NK-92 treated with Interleukin-12 subunit alpha and Interleukin-12 subunit beta, amount 100 ng/mL, for 24 hours (cell line): ENCODE results near the gene RPL15.
A peak's percentile ranks its signal among the peaks of the same experiment; 100 is the strongest.
"Not testable (repeated sequence)": the region's sequence is repeated elsewhere in the genome, so short reads cannot be mapped to it uniquely, and the experiment has no call there.

Experiments
- DNase-seq: peaks from one replicate; lab custom pipeline; 2025; lab: John Stamatoyannopoulos, UW

RPL15 gene

DNA sequence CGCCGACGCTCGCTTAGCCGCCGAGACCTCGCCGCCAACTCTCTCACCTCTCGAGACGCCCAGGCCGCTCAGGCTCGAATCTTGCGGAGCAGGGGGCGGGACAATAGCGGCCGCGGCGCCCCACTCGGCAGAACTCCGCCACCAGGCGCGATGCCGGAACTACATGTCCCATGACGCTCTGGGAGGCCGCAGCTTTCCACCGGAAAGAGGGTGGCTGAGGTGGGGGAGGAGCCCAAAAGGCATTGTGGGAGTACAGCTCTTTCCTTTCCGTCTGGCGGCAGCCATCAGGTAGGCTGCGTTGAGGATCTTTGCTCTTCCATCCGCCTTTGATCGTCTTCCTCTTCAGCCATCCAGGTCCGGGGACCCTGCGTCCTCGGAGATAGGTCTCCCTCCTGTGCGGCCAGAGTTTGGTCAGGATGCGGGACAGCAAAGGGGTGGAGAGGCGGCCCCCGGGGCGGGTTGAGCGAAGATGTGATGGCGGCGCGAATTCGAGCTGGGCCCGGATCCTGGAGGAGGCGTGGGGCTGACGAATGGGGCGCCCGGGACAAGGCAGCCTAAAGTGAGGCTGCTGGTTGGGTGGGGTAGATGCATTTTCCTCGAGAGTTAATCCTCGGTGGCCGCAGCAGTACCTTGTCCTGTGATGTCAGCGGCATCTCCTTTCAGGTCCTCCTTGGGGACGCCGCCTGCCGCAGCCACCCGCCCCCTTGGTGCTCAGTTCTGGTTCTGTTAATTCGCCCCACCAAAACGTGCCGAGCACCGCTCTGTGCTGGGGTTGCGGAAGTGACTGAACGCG is at the start of gene RPL15, which contains the start of gene NKIRAS1:
Gene RPL15, plus strand, starts transcription at position 247 of the 793 bp plus-strand sequence. CDS start 728 bp downstream, outside the sequence.
Gene NKIRAS1, minus strand, starts transcription at position 105 of the 793 bp plus-strand sequence. CDS start 6,086 bp downstream, outside the sequence.
- DNase-seq: peak; percentile 89

DNA sequence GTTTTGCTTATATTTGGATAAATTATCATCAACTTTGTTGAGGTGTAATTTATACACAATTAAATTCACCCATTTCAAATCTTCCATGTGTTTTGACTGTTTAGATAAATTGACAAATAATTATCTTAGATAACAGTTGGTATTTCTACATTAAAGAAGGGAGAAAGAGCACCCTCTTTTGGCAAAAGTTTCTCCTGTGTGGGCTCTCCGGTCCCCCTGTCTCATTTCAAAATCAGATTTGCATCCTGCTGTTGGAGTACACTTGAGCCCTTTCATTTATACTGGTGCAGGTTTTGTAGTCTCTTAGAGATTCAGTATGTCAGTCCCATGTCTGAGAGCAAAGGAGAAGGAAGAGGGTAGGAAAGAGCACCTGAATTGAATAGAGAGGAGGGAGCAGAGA is 49.5 kb upstream of the RPL15 start:
- no peak for DNase-seq

DNA sequence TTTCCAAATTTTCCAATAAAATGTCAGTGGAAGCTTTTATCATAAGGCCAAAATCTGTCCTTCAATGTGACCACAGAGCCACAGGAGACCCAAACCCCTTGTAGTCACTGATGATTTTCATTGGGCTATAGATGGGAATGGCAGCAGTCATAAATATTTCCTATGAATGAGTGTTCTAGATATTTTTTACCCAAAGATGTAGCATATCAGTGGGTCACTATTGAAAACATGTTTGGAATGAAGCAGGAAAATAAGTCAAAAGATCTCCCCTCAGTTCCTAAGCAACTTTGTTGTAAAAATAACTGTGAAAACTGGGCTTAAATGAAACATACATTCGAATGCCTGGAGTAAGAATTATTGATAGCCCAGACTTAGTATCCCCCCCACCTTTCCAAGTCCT is 49.1 kb upstream of the RPL15 start:
- DNase-seq: no peak

DNA sequence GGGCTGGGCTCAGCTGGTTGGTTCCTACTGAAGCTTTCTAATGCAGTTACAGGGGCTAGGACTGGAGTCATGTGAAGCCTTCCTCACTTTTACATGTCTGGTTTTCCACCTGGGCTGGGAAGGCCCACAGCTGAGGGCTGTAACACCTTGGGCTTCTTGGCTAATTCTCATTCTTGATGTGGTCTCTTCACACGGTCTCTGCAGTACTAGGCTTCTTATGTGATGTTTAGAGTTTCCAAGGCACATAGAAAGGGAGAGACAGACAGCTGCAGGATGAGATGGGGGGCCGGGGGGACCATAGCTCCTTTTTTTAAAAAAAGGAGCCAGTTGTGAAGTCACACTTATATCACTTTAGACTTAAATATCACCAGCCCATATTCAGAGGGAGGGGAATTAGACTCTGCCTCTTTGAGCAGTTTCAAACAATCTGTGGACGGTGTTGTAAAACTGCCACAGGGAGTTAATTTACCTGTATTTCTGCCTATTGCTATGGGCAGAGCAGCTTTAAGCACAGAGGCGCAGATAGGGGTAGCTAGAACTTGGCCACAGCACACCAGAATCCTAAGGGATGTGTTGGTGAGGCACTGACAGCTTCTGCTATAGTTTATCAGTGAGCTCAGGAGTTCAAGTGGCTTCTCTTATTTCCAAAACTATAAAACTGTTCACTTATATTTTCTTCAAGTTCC is 46.8 kb upstream of the RPL15 start:
- DNase-seq: no peak

DNA sequence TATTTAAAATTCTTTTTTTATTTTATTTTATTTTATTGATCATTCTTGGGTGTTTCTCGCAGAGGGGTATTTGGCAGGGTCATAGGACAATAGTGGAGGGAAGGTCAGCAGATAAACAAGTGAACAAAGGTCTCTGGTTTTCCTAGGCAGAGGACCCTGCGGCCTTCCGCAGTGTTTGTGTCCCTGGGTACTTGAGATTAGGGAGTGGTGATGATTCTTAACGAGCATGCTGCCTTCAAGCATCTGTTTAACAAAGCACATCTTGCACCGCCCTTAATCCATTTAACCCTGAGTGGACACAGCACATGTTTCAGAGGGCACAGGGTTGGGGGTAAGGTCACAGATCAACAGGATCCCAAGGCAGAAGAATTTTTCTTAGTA is 46.3 kb upstream of the RPL15 start:
- not testable (repeated sequence) for DNase-seq

DNA sequence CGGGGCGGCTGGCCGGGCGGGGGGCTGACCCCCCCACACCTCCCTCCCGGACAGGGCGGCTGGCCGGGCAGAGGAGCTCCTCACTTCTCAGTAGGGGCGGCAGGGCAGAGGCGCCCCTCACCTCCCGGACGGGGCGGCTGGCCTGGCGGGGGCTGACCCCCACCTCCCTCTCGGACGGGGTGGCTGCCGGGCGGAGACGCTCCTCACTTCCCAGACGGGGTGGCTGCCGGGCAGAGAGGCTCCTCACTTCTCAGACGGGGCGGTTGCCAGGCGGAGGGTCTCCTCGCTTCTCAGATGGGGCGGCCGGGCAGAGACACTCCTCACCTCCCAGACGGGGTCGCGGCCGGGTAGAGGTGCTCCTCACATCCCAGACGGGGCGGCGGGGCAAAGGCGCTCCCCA is 45.6 kb upstream of the RPL15 start:
- DNase-seq: not testable (repeated sequence)

DNA sequence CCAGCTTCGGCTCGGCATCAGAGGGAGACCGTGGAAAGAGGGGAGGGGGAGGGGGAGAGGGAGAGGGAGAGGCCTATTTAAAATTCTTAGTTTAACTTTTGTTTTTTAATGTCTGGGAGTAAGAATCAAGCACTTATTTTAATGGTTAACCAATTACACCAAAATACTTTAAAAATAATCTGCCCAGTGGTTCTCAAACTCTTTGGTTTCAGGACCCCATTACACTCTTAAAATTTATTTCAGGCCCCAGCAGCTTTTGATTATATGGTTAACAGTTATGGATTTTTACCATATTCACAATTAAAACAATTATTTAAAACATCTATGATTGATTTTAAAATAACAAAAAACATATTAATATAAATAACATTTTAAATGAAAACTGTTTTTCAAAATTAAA is 44.6 kb upstream of the RPL15 start:
- no peak for DNase-seq

DNA sequence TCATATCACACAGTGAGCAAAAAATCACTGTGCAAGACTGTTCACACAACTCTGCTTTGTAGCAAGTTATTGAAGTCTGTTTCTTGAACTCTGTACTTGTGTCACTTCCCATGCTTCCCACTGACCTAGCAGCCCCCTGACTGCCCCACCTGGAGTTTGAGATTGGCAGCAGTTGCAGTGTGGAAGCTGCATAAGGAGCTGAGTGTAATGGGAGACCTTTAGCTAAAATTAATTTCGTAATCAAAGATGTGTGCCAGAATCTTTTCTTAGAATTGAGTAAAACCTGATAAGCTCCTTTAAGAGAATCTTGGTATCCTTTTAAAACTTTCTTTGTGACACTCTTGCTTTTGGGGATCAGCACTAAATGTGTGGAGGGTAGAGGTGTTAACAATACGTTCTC is 43.0 kb upstream of the RPL15 start:
- DNase-seq: no peak

DNA sequence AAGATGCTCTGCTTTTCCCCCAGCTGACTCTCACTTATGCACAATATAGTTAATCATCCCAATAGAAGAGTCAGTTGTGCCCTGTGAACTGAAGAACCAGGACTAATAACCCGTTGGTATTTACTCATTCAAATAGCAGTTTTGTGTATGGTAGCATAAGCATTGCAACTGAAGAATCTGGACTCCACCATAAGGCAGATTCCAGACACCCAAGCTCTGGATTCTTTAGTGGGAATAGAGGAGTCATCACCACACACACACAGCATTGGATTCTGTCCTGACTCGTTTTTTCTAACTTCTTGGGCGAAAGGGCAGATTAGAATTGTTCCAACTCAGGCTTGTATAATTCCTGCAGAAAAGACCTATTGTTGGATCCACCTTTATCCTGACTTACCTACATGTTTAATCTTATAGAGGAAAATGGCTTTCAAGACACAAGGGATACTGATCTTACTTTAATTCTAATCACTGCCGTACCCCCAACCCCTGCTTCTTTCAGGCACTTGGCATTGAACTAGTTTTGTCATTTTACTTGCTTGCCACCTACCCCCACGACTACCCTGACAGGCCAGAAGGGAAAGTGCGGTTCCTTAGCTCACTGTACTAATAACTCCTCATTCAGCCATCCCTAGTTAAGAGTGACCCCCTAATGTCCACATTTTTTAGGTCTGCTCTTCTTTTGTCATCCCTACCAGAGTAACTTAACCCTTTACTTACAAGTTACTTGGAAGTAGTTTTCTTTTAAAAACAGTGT is 42.4 kb upstream of the RPL15 start:
- DNase-seq: no peak

DNA sequence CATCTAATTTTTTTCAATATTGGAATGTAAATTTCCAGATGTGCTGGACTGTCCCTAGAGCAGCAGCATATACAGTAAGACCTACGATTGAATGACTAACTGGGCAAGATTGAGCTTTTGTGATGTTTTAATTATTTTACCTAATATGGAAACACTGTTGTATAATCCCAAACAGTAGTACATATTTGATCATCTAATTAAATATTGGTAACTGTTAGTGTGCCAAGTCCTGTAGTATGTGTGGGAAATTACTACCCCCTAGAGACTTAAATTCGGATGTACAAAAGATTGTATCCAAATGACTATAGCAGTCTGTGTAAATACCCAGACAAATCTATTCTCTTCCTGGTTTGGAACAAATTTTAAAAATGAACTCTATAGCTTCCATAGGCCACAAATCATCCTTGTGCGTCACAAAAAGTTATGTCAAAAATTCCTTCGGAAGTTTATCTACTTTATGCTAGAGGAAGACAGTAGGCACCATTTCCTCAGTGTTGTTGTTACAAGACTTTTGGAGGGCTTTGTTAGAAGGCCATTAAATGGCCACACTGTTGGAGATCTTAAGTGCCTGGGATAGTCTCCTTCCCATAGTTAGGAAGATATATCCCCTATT is 41.7 kb upstream of the RPL15 start:
- DNase-seq: no peak

DNA sequence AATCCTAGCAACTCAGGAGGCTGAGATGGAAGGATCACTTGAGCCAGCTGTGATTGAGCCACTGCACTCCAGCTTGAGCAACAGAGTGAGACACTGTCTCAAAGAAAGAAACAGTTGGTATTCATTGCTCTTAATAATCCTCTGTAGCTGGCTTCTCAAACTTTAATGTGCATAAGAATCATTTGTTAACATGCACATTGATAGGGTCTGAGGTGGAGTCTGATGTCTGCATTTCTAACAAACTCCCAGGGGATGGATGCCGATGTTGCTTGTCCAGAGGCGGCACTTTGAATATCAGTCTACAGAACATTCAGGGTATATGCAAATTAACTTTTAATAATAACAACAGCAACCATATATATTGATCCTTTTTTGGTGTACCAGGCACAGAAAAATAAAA is 40.0 kb upstream of the RPL15 start:
- no peak for DNase-seq

DNA sequence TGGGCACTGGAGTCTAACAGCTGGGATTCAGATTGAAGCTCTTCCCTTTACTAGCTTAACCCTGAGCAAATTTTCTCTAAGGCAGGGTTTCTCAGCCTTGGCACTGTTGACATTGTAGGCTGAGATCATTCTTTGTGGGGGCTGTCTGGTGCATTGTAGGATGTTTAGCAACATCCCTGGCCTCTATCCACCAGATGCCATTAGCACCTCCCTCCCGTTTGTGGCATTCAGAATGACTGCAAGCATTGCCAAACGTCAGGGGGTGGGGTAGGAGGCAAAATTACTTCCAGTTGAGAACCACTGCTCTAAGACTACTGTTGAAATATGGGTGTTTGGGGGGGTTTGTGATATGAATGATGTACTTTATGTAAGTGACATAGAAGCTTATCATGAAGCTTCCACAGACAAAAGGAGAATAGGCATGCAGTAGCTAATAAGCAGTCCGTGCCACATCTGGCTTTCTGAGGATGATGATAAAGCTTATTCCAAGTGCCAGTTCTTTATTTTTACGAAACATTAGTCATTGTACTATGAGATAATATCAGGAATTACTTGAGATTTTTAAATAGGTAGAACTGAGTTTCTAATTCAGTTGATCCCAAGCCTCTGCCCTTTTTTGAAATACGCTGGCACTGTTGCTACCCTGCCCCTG is 39.5 kb upstream of the RPL15 start:
- DNase-seq: no peak

DNA sequence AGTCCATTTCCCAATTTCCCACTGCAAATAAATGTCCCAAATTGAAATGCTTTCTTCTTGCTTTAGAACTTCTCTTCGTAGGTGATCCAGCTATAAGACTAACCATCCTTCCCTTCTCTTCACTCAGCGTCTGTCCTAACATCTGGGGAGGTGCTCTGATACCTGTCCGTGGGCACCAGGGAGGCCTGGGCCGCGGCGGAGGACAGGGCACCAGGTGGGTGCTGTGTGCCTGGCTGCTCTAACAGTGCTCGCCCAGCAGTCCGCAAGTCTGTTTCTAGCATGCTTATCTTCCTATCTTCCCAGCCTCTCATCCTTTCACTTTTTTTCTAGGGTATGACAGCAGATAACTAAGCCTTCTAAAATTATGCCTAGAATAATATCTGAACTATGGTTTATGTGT is 37.4 kb upstream of the RPL15 start:
- DNase-seq: no peak

DNA sequence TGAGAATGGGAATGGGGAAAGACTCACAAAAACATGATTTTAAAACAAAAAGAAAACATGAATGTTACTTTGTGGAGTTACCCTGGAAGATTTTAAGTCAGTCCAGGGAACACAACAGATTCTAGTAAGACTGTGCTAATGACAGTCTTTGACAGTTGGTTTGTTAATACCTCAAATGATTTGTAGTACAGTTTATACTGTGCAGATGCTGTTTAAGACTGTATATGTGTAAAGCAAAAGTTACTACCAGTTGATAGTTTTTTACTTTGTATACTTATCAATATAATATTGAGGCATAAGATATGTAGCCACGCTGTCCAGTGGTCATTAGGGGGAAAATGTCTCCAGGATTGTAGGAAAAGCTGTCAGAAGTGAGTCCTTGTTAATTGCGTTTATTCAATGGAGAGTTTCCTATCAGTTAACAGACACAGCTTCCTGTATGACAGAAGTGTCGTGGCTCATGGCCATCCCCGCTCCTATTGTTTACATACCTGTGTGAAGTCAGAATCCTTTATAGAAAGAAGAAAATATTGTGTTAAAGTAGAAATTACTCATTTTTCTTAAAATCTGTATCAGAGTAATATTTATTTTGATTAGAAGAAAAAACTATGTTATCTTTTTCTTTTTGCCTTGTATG is 36.1 kb upstream of the RPL15 start:
- DNase-seq: no peak

DNA sequence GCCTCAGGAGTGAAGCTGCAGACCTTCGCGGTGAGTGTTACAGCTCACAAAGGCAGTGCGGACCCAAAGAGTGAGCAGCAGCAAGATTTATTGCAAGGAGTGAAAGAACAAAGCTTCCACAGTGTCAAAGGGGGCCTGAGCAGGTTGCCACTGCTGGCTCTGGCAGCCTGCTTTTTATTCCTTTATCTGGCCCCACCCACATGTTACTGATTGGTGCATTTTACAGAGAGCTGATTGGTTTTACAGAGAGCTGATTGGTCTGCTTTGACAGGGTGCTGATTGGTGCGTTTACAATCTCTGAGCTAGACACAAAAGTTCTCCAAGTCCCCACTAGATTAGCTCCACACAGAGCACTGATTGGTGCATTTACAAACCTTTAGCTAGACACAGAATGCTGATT is 34.9 kb upstream of the RPL15 start:
- not testable (repeated sequence) for DNase-seq

DNA sequence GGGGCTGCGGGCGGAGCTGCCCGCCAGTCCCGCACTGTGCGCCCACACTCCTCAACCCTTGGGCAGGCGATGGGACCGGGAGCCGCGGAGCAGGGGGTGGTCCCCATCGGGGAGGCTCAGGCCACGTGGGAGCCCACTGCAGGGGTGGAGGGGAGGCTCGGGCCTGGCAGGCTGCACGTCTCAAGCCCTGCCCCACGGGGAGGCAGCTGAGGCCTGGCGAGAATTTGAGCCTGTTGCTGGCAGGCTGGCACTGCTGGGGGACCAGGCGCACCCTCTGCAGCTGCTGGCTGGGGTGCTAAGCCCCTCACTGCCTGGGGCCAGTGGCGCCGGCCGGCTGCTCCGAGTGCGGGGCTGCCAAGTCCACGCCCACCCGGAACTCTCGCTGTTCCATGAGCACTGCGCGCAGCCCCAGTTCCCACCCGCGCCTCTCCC is 34.4 kb upstream of the RPL15 start:
- no peak for DNase-seq

DNA sequence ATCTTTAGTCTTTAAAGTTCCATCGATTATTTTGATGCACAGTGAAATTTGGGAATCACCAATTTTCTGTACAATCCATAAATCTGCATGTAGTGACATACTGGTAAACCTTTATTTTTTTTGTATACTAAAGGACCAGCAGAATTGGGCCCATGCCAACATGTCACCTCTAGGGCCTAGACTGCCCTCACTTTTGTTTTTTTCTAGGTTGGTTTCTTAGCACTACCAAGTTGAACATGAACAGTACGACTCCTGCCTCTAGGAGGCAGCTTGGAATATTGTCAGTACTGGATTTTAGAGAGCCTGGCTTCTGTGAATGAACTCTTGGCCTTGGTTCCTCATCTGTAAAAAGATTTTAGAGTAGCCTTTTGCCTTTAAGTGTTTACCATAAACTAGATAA is 32.5 kb upstream of the RPL15 start:
- no peak for DNase-seq

DNA sequence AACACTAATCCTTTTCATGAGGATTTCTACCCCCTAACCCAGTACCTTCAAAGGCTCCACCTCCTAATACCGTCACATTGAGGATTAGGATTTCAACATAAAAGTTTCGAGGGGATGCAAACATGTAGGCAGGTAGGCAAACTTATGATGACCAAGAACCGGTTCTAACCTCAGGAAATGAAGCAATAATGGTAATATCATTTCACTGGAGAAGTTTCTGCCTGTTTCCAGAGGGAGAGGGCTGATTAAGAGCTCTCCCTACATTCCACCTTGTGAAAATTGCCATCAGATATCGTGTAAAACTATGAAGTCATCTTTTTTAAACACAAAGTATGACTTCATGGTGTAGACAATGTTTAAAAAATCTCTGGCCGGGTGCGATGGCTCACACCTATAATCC is 31.7 kb upstream of the RPL15 start:
- no peak for DNase-seq

DNA sequence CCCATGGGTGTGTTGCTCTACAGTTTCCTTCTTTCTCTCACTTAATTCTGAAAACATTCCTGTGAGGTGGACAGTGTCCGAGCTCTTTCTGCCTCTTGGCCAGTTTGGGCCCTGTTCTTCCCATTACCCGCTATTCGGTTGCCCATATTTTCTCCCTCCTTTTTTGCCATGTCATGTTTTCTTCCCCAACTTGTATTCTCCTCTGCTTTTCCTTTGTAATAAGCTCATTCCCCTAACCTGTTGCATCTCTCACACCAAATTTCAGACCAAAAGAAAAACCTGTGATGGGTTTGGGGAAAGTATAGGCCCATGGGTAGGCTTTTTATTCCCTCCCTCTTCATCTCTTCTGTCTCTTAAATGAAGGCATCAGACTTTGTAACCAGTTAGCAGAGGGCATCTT is 30.6 kb upstream of the RPL15 start:
- no peak for DNase-seq

DNA sequence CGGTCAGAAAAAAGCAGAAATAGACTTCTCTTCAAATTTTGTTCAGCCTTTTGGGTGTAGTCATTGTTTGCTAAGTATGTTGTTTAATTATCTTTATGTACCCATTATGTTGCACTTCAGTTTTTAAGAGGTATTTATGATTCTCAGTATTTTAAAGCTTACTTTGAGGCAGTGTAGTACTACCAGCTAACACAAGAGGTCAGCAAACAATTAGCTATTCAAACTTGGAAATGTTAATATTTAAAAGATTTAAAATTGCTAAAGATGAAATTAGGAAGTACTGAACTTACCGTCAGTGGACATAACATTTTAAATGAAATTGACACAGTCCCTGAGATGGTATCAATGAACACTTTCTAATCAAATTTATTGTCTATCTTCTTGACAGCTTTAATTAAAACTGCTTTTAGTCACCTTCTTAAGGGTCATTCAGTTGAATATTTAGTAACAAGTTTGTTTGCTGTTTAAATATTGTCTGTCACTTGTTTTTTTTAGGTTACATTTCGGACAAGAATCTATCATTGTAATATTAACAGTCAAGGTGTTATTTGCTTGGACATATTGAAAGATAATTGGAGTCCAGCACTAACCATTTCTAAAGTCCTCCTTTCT is 28.2 kb upstream of the RPL15 start:
- DNase-seq: no peak

DNA sequence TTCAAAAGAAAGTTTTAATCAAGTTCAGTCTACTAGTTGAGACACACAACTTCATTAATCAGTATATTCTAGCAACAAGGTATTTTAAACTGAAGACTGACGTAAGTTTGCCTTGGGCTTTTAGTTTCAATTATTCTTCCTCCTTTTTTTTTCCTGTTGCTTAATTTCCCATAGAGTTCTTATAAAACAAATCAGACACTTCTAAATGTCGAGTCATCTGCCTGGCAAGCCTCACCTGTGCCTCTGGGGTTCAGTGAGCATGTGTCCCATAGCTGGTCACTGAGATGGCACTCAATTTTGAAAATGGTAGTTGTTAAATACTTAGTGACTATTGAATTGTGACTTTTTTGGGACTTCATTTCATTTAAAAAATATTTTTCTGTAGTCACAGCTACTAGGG is 27.5 kb upstream of the RPL15 start:
- DNase-seq: no peak
